Endometrial microvascular endothelial cells (primary cell): ENCODE data around the gene USP31. TPM values are rescaled to one million over a fixed set of nuclear protein-coding genes. Genes with fewer than 3 reads are reported as not detected.

Experiments
- in situ Hi-C: cut with HindIII; loops from 2 replicates; pipeline ENCODE4 v1.10.0; 2017; ENCODE audit warnings: low sequenced_read_pairs, low pct_unique_long_range_greater_than_20kb; ENCODE audit errors: inconsistent ontology term
- total RNA-seq: library from RNA; depleted of rRNA; stranded (reverse); fragments of >200 nt; gene quantifications from one replicate; pipeline ENCODE4 v1.2.3, GENCODE V29; 2015; ENCODE audit errors: inconsistent ontology term

The USP31 gene
- total RNA-seq, 1 donor from 2014 or later, result 12.7 TPM

DNA sequence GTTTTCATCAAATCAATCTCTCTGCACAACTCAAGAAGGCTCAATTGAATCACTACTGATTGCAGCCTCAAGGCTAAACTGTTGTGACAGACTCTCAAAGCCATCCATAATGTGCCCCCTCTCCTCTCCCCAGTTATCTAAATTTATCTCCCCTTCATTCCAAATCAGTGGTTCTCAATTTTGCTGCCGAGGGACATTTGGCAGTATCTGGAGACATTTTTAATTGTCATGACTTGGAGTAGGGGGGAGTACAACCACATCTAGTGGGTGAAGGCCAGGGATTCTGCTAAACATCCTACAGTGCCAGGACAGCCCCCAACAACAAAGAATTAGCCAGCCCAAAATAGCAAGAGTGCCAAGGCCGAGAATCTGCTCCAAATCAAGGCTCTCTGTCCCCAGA lies 9.1 kb downstream of the USP31 start:
- in situ Hi-C loops, result no loop called here

DNA sequence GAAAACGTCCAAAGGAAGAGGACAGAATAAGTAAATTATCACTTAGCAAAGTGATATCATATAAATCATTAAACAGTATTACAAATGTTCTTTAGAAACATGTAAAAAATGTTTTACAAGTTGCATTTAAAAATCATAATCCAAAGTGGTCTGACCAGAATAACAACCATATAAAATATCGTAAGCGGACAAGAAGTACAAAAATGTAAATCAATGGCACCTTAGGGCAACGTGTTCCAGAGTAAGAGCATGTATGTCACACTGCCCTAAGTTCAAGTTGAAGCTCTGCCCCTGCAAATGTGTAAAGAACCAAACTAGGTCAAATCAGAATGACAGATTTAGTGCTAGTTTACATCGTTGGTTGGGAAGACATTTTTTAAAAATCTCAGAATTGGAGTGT lies 11.4 kb downstream of the USP31 start:
- in situ Hi-C loops, result no loop called here

DNA sequence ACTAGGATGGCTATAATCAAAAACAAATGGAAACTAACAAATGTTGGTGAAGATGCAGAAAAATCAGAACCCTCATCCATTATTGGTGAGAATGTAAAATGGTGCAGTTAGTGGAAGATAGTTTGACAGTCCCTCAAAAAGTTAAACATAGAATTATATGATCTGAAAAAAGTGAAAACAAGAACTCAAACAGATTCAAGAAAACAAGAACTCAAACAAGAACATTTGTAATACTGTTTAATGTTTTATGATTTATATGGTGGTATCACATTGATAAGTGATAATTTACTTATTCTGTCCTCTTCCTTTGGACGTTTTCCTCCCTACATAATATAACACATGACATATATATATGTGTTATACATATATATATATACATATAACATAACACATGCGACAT lies 12.0 kb downstream of the USP31 start:
- in situ Hi-C loops, result no loop called here

DNA sequence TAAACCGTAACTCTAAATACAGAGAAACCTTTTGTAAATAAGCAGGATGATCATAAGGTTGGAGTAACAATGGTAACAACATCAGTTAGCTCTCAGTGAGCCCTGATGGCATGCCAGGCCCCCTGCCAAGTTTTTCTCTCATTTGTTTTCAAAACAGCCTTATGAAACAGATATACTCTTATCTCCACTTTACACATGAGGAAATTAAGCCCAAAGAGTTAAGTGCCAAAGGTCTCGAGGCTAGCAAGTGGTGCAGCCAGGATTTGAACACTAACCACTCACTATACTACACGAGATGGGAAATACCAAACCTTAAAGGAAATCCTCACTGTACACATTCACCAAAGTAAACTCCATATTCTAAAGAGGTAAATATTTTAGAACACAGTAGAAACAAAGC lies 15.0 kb downstream of the USP31 start:
- in situ Hi-C loops, result no loop called here

DNA sequence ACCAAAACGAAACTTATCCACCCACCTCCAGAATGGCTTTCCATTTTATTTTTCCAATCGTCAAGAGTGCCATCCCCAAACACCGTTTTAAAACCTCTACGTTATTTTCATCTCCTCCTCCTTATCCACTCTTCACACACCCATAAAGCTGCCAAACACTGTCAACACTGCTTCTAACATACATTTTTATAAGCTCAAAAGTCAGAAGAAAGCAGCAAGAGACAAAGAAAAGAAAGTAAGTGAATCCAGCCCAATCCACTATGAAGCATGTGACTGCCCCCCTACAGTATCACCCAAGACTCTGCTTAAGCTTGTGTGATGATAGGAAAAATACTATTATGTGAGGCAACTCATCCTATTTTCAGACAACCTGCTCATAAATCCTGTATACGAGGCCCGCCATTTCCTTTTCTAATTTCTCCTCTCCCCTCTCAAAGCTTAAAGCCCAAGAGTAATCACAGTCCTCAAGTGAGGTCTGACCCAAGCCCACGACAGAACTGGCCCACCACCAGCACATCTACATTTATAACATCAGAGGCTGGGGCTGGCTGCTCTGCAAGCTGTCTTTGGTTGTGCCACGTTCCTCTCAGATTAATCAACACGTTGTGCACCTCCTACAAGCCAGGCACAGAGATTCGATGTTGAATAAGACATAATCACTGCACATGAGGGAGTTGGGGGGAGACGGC lies 16.3 kb downstream of the USP31 start:
- in situ Hi-C loops, result no loop called here

DNA sequence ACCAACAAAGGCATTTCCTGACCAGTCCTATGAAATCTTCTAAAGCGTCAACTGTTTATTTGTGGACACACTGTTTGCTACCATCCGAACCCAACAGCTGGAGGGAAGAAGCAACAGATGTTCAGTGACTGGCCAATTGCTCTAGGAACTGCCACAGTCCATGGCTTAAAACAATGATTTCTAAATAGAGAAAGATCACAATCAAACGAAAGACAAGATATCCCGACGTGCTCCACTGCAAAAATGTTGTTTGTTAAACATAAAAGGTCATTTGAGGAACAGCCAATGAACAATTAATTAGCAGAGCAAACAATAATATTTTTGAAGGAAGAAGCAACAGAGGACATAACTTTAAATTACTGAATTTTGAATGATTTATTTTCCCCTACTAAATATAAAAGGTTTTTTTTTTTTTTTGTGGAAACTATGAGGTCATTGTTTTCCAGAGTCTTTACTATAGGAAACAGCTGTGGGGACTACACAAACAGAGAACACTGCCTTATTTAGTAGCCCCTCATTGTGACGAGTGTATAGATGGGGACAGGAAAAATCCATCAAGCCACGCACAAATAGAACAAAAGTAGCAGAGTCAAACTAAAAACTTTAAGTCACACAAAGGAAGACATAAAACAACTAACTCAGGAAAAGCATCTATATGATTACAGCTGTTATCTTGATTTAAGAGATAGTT lies 17.2 kb downstream of the USP31 start:
- in situ Hi-C loops, result no loop called here

DNA sequence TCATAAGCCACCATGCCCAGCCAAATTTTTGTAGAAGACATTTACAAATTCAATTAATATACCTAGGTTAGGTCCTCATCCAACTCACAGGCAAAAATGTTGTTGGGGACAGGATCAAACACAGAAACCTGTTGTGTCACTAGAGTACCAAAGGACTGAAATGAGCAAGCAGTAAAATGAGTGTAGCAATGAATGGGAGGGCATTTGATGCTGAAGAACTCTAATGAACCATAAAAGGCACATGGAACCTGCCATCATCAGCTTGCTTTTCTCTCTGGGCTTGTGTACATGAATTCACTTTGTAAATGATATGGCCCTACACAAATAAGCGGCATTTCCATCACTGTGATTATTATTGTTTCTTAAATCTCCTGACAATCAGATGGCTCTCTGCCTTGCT lies 17.8 kb downstream of the USP31 start:
- in situ Hi-C loops, result no loop called here

DNA sequence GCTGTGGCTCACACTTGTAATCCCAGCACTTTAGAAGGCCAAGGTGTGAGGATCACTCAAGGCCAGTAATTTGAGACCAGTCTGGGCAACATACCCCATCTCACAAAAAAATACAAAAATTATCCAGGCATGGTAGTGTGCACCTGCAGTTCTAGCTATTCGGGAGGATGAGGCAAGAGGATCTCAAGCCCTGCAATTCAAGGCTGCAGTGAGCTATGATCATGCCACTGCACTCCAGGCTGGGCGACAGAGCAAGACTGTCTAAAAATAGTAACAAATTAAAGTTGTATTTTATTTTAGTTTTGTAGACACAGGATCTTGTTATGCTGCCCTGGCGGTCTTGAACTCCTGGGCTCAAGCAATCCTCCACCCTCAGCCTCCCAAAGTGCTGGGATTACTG lies 18.2 kb downstream of the USP31 start:
- in situ Hi-C loops, result no loop called here

DNA sequence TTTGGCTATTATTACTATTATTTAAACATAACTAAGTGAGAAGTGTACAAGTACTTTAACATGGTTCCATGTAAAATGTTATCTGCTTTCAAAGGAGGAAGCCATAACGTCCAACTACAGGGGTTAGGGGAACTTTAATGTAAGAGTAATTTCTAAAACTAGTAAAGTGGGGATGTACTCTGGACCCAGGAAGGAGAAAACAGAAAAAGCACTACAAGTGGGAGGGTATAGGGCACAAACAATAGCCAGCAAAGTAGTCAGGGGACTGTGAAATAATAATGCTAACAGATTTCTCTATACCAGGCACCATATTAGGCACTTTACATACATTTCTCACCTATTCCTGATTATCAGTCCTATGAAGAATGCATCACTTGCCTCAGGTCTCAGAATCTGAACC lies 19.6 kb downstream of the USP31 start:
- in situ Hi-C loops, result no loop called here

DNA sequence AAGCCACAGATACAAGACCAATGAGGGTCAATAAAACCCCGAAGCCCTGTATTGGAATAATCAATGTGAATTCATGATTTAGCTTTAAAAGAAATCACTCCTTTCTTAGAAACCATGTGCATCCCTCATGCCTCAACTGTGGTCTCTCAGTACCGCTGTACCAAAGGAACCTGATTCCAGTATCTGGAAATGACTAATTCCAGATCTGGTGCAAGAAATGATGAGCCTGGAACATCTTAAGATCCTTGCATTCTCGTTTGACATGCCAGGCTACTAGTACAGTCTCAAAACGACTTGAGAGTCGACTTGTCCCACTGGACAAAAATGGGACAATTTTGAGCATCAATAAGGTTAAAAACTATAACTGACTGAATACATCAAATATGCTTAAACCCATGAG lies 21.2 kb downstream of the USP31 start:
- in situ Hi-C loops, result no loop called here

DNA sequence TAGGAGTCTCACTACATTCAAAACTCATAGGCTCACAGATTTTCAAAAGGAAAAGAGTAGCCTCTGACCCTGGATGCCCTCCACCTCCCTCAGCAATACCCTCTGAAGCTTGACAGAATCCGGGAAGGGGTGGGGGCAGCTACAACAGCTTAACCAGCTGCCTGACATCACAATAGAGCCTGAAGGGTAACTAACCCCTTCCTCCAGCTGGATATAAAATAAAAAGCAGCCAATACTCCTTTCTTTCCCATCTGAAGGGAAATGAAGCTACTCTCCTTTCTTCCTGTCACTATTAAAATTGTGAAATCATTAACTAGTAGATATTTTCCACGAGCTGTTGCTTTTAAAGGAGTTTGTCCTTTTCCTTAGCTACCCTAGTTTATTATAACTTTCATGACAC lies 24.0 kb downstream of the USP31 start:
- in situ Hi-C loops, result no loop called here

DNA sequence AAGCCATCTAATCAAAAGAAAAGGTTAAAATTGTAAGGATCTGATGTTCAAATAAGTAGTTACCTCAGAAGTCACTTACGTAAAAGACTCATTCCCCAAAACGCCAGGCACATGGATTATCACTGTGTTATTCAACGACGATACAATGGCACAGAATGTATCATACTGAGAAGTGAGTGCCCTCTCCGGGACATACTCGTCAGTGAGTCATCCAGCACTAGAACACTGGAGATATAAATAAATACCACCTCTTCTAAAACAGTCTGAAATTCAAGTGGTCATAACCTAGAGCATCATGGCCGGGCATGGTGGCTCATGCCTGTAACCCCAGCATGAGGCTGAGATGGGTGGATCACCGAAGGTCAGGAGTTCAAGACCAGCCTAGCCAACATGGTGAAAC lies 24.9 kb downstream of the USP31 start:
- in situ Hi-C loops, result no loop called here

DNA sequence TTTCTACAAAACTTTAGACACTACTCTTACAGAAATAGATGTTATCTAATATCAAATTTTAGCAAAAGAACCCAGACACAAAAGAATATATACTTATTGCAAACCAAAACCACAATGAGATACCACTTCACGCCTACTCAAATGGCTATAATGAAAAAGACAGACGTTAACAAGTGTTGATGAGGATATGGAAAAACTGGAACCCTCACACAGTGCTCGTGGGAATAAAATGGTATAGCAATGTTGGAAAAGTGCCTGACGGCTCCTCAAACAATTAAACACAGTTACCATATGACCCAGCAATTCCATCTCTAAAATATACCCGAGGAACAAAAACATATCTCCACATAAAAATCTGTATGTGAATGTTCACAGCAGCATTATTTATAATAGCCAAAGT lies 27.1 kb downstream of the USP31 start:
- in situ Hi-C loops, result no loop called here

DNA sequence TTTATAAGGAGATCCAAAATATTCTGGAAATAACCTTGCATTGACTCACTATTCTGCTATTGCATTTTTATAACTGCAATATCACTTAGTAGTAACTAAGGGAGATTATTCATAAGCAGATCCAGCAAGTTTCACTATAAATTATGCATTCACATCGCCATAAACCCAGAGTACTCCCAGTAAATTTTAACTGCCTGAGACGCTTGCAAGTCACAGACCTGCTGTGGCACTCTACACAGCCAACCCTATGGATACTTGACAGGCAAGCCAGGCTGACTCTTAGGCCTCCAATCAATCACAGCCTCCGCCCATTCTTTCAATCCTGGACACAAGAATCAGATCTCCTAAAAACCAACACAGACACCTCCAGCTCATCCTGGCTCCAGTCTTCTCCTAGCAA lies 28.2 kb downstream of the USP31 start:
- in situ Hi-C loops, result no loop called here

DNA sequence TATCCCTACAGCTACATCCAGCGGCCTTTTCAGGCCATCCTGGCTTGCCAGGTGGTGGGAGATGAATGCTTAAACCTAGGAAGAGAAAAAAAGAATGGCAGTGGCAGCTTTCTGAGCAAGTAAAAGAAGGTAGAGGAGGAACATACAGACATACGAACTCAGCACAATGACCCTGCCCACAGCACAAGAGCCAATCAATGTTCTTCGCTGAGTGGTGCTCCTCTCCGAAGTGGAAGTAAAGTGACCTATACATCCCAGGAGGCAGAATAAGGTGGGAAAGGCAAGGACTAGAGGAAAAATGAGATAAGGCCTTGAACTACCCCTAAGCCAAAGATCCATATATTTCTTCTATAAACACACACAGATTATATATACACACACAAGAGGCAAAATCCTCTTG lies 28.7 kb downstream of the USP31 start:
- in situ Hi-C loops, result no loop called here

DNA sequence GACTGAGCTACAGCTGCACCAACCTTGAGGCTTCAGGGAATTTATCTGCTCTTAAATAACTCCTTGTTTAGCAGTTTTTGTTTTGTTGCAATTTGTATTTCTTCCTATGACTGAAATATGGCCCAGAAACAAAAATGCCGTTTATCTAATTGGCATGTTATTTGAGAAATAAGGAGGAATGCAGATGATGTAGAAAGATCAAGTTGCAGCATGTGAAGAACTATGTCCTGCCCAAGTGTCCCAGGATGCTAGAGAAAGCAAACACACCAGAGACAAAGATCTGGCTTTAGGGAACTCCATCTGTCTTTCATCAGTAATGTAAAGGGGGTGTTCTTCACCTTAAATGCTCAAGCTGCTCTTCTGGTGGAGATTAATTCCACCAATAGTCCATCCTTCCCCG lies 29.7 kb downstream of the USP31 start:
- in situ Hi-C loops, result no loop called here

DNA sequence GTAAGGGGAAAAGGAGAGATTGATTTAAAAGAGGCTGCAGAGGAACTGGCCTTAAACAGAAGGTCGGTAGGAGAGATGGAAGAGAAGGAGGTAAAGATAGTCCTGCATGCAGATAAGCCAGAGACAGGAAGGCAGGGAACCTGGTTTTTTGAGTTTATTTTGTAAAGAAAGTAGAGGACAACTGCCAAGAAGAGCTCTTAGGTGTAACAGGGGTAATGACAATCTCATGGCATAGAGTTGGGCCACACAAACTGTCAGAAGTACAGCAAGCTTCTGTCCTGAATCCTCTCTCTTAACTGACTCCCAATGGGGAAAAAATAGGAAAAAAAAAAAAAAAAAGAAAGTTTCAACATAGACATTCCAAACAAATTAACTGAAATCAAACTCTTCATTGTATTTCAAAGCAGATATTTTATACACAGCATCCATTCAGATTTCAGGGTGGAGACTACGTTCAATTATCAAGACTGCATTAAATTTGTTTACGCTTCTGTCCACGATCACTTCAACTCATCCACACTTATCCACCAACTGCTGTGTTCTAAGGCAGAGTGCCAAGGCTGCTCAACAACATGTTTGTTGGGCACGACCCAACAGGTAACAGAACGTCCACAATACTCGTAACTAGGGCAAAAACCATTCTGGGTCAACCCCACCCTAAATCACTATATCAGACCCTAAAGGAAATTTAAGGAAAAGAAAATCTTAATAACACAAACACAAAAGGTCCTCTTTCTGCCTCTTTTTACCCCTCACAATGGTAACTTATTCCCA lies 34.9 kb downstream of the USP31 start:
- in situ Hi-C loops, result no loop called here

DNA sequence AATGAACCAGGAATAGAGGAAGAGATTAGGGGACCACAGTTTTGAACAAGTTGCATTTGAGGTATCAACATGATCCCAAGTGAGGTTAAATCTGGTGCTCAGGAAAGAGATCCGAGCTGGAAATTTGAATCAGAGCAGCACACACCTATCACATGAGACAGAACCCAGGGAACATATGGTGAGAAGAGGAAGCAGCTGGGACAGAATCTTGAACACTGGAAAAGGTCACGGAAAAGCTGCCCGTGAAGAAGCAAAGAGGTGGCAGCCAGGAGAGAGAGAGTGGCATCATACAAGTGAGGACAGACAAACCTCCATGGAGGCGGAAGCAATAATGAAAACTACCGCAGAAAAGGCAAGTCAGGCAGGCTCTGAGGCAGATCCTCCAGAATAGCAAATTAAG lies 36.1 kb downstream of the USP31 start:
- in situ Hi-C loops, result no loop called here

DNA sequence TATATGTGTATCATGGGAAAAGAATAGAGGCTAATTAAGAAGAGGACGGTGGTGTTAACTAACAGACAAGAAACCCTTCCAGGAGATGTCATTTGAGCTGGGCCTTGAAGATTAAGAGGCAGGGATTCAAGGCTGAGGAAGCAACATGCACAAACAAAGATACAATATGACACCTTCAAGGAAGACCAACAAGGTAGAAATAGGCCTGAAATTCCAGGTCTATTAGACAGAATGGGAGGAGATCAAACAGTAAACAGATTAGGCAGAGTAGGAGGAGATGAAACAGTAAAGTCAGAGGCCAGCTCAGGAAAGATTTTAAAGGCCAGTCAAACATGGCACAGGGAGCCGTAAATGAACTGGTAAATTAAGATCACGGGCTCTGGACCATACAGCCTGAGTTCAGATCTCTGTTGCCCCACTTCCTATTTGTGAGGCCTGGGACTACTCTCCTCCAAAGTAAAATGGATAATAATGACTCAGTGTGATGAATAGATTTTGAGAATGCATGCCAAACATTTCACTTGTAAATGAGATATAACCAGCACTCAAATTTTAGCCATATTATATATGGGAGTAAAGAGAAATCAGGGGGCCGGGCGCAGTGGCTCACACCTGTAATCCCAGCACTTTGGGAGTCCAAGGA lies 38.9 kb downstream of the USP31 start:
- in situ Hi-C loops, result no loop called here

DNA sequence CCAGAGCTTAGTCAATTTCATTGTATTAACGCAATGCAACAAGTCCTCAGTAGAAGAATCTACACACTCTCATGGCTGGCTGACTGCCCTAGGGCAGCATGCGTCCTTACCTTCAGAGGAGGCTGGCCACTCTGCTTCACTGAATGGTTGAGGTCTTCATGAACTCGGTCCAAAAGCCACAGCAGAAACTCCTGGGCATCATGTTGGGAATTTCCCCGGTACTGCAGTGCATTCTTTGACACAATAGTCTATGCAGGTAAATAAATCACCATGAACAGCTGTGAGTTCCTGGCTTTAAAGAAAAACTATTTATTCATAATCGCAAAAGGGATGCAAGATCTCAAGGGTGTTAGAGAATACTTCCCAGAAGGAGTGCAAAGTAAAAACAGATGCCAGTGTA lies 41.3 kb downstream of the USP31 start:
- in situ Hi-C loops, result no loop called here
